Type B pancreatic cell (in vitro differentiated cells): ENCODE results near the gene CD180. TPM values are rescaled to one million over a fixed set of nuclear protein-coding genes. Genes with fewer than 3 reads are reported as not detected.

Source experiments
- DNase-seq: peaks from one replicate; pipeline ENCODE4 v3.0.0; 2021; ENCODE audit warnings: mixed read lengths; ENCODE audit not compliant: unreplicated experiment; ENCODE audit errors: extremely low spot score
- H3K27ac Mint-ChIP-seq: 2 replicates; pipeline ENCODE4 v1.8.0; 2021; ENCODE audit warnings: mild to moderate bottlenecking, mixed read lengths
- H3K27me3 Mint-ChIP-seq: 2 replicates; pipeline ENCODE4 v1.8.0; 2021; ENCODE audit warnings: mixed read lengths
- H3K36me3 Mint-ChIP-seq: 2 replicates; pipeline ENCODE4 v1.8.0; 2021; ENCODE audit warnings: mixed read lengths
- H3K4me1 Mint-ChIP-seq: one replicate; pipeline ENCODE4 v1.8.0; 2021; ENCODE audit warnings: mixed read lengths; ENCODE audit not compliant: unreplicated experiment
- H3K4me3 Mint-ChIP-seq: 2 replicates; pipeline ENCODE4 v1.8.0; 2021; ENCODE audit warnings: mild to moderate bottlenecking, mixed read lengths
- H3K9me3 Mint-ChIP-seq: 2 replicates; pipeline ENCODE4 v1.8.0; 2021; ENCODE audit warnings: mixed read lengths
- CTCF ChIP-seq: fragments of 200-600 bp; sonication (generic); conservative IDR thresholded peaks from 2 replicates; pipeline ENCODE4 v1.5.0; 2021; ENCODE audit warnings: antibody characterized with exemption, mild to moderate bottlenecking
- total RNA-seq: library from RNA; stranded (reverse); gene quantifications from 2 replicates; pipeline ENCODE4 v1.2.1, GENCODE V29; 2021; ENCODE audit warnings: low replicate concordance

Gene CD180
- total RNA-seq, 1 donor from 2014 or later, result not detected

- no peak overlapping the region for H3K4me3 Mint-ChIP-seq
- no peak overlapping the region for H3K27ac Mint-ChIP-seq
- DNase-seq, result no peak
- peaks cover 18% of the 10 kb centered on the region for H3K36me3 Mint-ChIP-seq
- H3K4me1 Mint-ChIP-seq, result peaks cover 8% of the 10 kb centered on the region
- H3K9me3 Mint-ChIP-seq, result no peaks in the 10 kb centered on the region
- TF ChIP-seq CTCF, result no peak
- no peaks in the 10 kb centered on the region for H3K27me3 Mint-ChIP-seq
Measured at GRCh38 chr5:67164856-67165525, 31.6 kb downstream of the CD180 start.

- Mint-ChIP-seq H3K4me3 (no peak overlapping the region), H3K9me3 (no peaks in the 10 kb centered on the region), H3K4me1 (peaks cover 8% of the 10 kb centered on the region), H3K36me3 (peaks cover 18% of the 10 kb centered on the region), H3K27me3 (no peaks in the 10 kb centered on the region), H3K27ac (no peak overlapping the region)
- no peak for DNase-seq
- TF ChIP-seq CTCF, result no peak
Measured at GRCh38 chr5:67163863-67164595, 32.6 kb downstream of the CD180 start.

GRCh38 chr5:67163231-67163756 is 33.3 kb downstream of the CD180 start:
- Mint-ChIP-seq H3K27me3 (no peaks in the 10 kb centered on the region), H3K27ac (no peak overlapping the region), H3K9me3 (no peaks in the 10 kb centered on the region), H3K36me3 (peaks cover 18% of the 10 kb centered on the region), H3K4me1 (peaks cover 8% of the 10 kb centered on the region), H3K4me3 (no peak overlapping the region)
- no peak for TF ChIP-seq CTCF
- DNase-seq, result no peak

- DNase-seq, result no peak
- H3K9me3 Mint-ChIP-seq, result no peaks in the 10 kb centered on the region
- H3K4me3 Mint-ChIP-seq, result no peak overlapping the region
- no peak overlapping the region for H3K27ac Mint-ChIP-seq
- H3K4me1 Mint-ChIP-seq, result peaks cover 8% of the 10 kb centered on the region
- TF ChIP-seq CTCF, result no peak
- H3K27me3 Mint-ChIP-seq, result no peaks in the 10 kb centered on the region
- H3K36me3 Mint-ChIP-seq, result peaks cover 24% of the 10 kb centered on the region
Measured at GRCh38 chr5:67161767-67162166, 34.8 kb downstream of the CD180 start.

- DNase-seq, result no peak
- TF ChIP-seq CTCF, result no peak
- Mint-ChIP-seq H3K4me1 (peaks cover 8% of the 10 kb centered on the region), H3K4me3 (no peak overlapping the region), H3K27ac (peak overlapping the region; percentile 7), H3K27me3 (no peaks in the 10 kb centered on the region), H3K9me3 (no peaks in the 10 kb centered on the region), H3K36me3 (peaks cover 24% of the 10 kb centered on the region)
Measured at GRCh38 chr5:67160985-67161384, 35.6 kb downstream of the CD180 start.
